SK-N-SH (cell line): ENCODE data around the gene PBX3. TPM values are rescaled to one million over a fixed set of nuclear protein-coding genes. Genes with fewer than 3 reads are reported as not detected.

Experiments used
- CTCF ChIA-PET: fragments of 300-600, 350-600 bp; formaldehyde crosslinking; extraction: SDS; loops from one replicate; lab custom pipeline; 2021; lab: Yijun Ruan, JAX
- POLR2A ChIA-PET: fragments of 350-600 bp; sonication (Branson Sonifier 250); formaldehyde crosslinking; extraction: SDS; loops from one replicate; lab custom pipeline; 2020; ENCODE audit warnings: antibody characterized with exemption, inconsistent platforms; lab: Yijun Ruan, JAX
- DNase-seq: peaks from one replicate; pipeline ENCODE4 v3.0.0; 2012
- H2AFZ ChIP-seq: fragments of 200-600 bp; sonication (generic); 2 replicates; pipeline ENCODE4 v1.8.1; 2016; ENCODE audit warnings: antibody characterized with exemption, mild to moderate bottlenecking, low read depth
- H3F3A ChIP-seq: fragments of 200-600 bp; sonication (generic); replicated peaks from 2 replicates; pipeline ENCODE3; 2016; ENCODE audit warnings: antibody characterized with exemption, mild to moderate bottlenecking; ENCODE audit not compliant: insufficient read depth
- H3K27ac ChIP-seq, 2 experiments: fragments of 200-500 bp in 1 of 2; fragments of 200-600 bp in 1 of 2; sonication (Bioruptor generic) in 1 of 2; sonication (generic), shearing (Covaris generic) in 1 of 2; 2 replicates each; pipeline versions ENCODE4 v1.5.1 to v1.6.1; 2014 to 2016; ENCODE audit warnings: low read depth in 2 of 2, inconsistent platforms in 1 of 2, low read length in 1 of 2, mild to moderate bottlenecking in 1 of 2, mixed read lengths in 1 of 2
- H3K27me3 ChIP-seq: fragments of 200-600 bp; sonication (generic), shearing (Covaris generic); 2 replicates; pipeline ENCODE4 v1.6.1; 2016; ENCODE audit warnings: mixed run types; ENCODE audit not compliant: insufficient read depth
- H3K36me3 ChIP-seq, 2 experiments: fragments of 200-500 bp in 1 of 2; fragments of 200-600 bp in 1 of 2; sonication (Bioruptor generic) in 1 of 2; sonication (generic) in 1 of 2; replicated peaks in 1 of 2; 2 replicates each; pipeline versions ENCODE3 to v1.5.1; 2014 to 2016; ENCODE audit warnings: low read length in 1 of 2, mild to moderate bottlenecking in 1 of 2; ENCODE audit not compliant: insufficient read depth in 2 of 2, control insufficient read depth in 1 of 2
- H3K4me1 ChIP-seq, 2 experiments: fragments of 200-500 bp in 1 of 2; fragments of 200-600 bp in 1 of 2; sonication (Bioruptor generic) in 1 of 2; sonication (generic), shearing (Covaris generic) in 1 of 2; 2 replicates each; pipeline versions ENCODE4 v1.5.1 to v1.6.1; 2014 to 2016; ENCODE audit warnings: low read depth in 1 of 2, low read length in 1 of 2, mixed run types in 1 of 2; ENCODE audit not compliant: insufficient read depth in 2 of 2, control insufficient read depth in 1 of 2
- H3K4me2 ChIP-seq: fragments of 200-600 bp; sonication (generic), shearing (Covaris generic); 2 replicates; pipeline ENCODE4 v1.6.1; 2017; ENCODE audit warnings: mixed run types
- H3K4me3 ChIP-seq, 2 experiments: fragments of 200-500 bp in 1 of 2; fragments of 200-600 bp in 1 of 2; sonication (Bioruptor generic) in 1 of 2; sonication (generic), shearing (Covaris generic) in 1 of 2; 2 replicates each; pipeline versions ENCODE4 v1.5.1 to v1.8.1; 2014 to 2016; ENCODE audit warnings: low read depth in 2 of 2, inconsistent platforms in 1 of 2, low read length in 1 of 2, mild to moderate bottlenecking in 1 of 2, mixed read lengths in 1 of 2, moderate library complexity in 1 of 2
- H3K79me2 ChIP-seq: fragments of 200-600 bp; sonication (generic); 2 replicates; pipeline ENCODE4 v1.8.1; 2017; ENCODE audit warnings: mild to moderate bottlenecking; ENCODE audit not compliant: insufficient read depth
- H3K9ac ChIP-seq: fragments of 200-600 bp; sonication (generic); 2 replicates; pipeline ENCODE4 v1.6.1; 2017; ENCODE audit warnings: mixed run types
- H3K9me2 ChIP-seq: fragments of 200-600 bp; sonication (generic); 2 replicates; pipeline ENCODE4 v1.6.1; 2017; ENCODE audit warnings: mixed run types
- H3K9me3 ChIP-seq: fragments of 200-600 bp; sonication (generic); 2 replicates; pipeline ENCODE4 v1.6.1; 2017; ENCODE audit warnings: mixed run types, mild to moderate bottlenecking, moderate library complexity
- H4K20me1 ChIP-seq: fragments of 200-600 bp; sonication (generic); 2 replicates; pipeline ENCODE4 v1.6.1; 2017; ENCODE audit warnings: mild to moderate bottlenecking, mixed run types; ENCODE audit not compliant: insufficient read depth
- CHD2 ChIP-seq: fragments of 150-350 bp; IDR thresholded peaks from 2 replicates; pipeline ENCODE4 v1.6.1; 2018; ENCODE audit warnings: low read length; ENCODE audit not compliant: partially characterized antibody
- ELF1 ChIP-seq: IDR thresholded peaks from 2 replicates; pipeline ENCODE4 v1.4.0; 2012
- EP300 ChIP-seq, 2 experiments: IDR thresholded peaks; 2 replicates each; pipeline versions ENCODE4 v1.4.0 to v1.6.1; 2012; ENCODE audit warnings: borderline replicate concordance in 1 of 2, low read depth in 1 of 2, low read length in 1 of 2
- FOSL2 ChIP-seq: IDR thresholded peaks from 2 replicates; pipeline ENCODE4 v1.4.0; 2012; ENCODE audit warnings: low read depth, mild to moderate bottlenecking, moderate library complexity, borderline replicate concordance
- FOXM1 ChIP-seq: IDR thresholded peaks from 2 replicates; pipeline ENCODE4 v1.4.0; 2012; ENCODE audit warnings: low read depth, mild to moderate bottlenecking
- GABPA ChIP-seq: IDR thresholded peaks from 2 replicates; pipeline ENCODE4 v1.4.0; 2012; ENCODE audit warnings: low read depth, mild to moderate bottlenecking
- GATA2 ChIP-seq: sonication (generic); formaldehyde crosslinking; IDR thresholded peaks from 2 replicates; pipeline ENCODE4 v1.5.0; 2020; ENCODE audit warnings: mild to moderate bottlenecking, missing genetic modification reagents
- MEF2A ChIP-seq: IDR thresholded peaks from 2 replicates; pipeline ENCODE4 v1.4.0; 2012; ENCODE audit warnings: low read depth, borderline replicate concordance
- MXI1 ChIP-seq: IDR thresholded peaks from 2 replicates; pipeline ENCODE4 v1.6.1; 2012; ENCODE audit warnings: mild to moderate bottlenecking, low read depth, low read length, improper control_type of control experiment
- PBX3 ChIP-seq: IDR thresholded peaks from 2 replicates; pipeline ENCODE4; 2012
- RAD21 ChIP-seq: IDR thresholded peaks from 2 replicates; pipeline ENCODE4 v1.6.1; 2012; ENCODE audit warnings: mild to moderate bottlenecking, low read length
- RCOR1 ChIP-seq: fragments of 150-350 bp; IDR thresholded peaks from 2 replicates; pipeline ENCODE4 v1.6.1; 2017; ENCODE audit warnings: antibody characterized with exemption, low read length
- RFX5 ChIP-seq: IDR thresholded peaks from 2 replicates; pipeline ENCODE4 v1.6.1; 2012; ENCODE audit warnings: mild to moderate bottlenecking, improper control_type of control experiment, low read length
- SIN3A ChIP-seq: IDR thresholded peaks from 2 replicates; pipeline ENCODE4 v1.6.1; 2012; ENCODE audit warnings: low read depth, mild to moderate bottlenecking, low read length, moderate library complexity, borderline replicate concordance
- TAF1 ChIP-seq: IDR thresholded peaks from 2 replicates; pipeline ENCODE4 v1.6.1; 2012; ENCODE audit warnings: low read depth, mild to moderate bottlenecking, low read length, moderate library complexity, borderline replicate concordance
- TEAD4 ChIP-seq: IDR thresholded peaks from 2 replicates; pipeline ENCODE4 v1.4.0; 2012; ENCODE audit warnings: mild to moderate bottlenecking, borderline replicate concordance; ENCODE audit not compliant: insufficient read depth
- USF1 ChIP-seq: IDR thresholded peaks from 2 replicates; pipeline ENCODE4 v1.4.0; 2012; ENCODE audit warnings: low read depth, borderline replicate concordance
- YY1 ChIP-seq: IDR thresholded peaks from 2 replicates; pipeline ENCODE4 v1.4.0; 2012; ENCODE audit warnings: low read depth, mild to moderate bottlenecking
- WGBS: methylation state at CpG from one replicate; pipeline ENCODE4 v1.1.6; 2017; ENCODE audit warnings: low lambda C conversion rate; 5-methylcytosine and 5-hydroxymethylcytosine counted together
- polyA plus RNA-seq, 3 experiments: library from polyadenylated mRNA; depleted of rRNA; stranded (reverse); fragments of >200 nt; gene quantifications; 2 replicates each; pipeline ENCODE4 v1.2.3, GENCODE V29; 2012

The PBX3 gene
- polyA plus RNA-seq, 1 of the 3 experiments (the other 2 are of a cell fraction): 73.0 TPM

GRCh38 chr9:125747765-125748445 lies 732 bp downstream of the PBX3 start (continued):
- TF ChIP-seq RAD21 (no peak), USF1 (no peak), YY1 (no peak)

- CTCF ChIA-PET: interaction anchor here (0.9 to 1.9 kb wide), 4 partner anchors 11 to 198 kb away, joined by 3 to 5 read pairs (median 3); no protein-coding TSS in a partner anchor
- no peaks in the 10 kb centered on the region for H3K9me2 ChIP-seq
Measured at GRCh38 chr9:125748446-125749099, 1.4 kb downstream of the PBX3 start.

More at GRCh38 chr9:125748446-125749099, 1.4 kb downstream of the PBX3 start:
- H3K27ac ChIP-seq: peak overlapping the region; percentile 91 to 97
- peaks cover 35% of the 10 kb centered on the region for H3F3A ChIP-seq
- H3K4me3 ChIP-seq: peak overlapping the region; percentile 84 to 96
- 0 out of 2 replicates have a peak overlapping the region, but pooled peaks have one; percentile 9 for H2AFZ ChIP-seq
- no peaks in the 10 kb centered on the region for H3K27me3 ChIP-seq
- DNase-seq: peak; percentile 29
- peaks cover 63% of the 10 kb centered on the region for H3K79me2 ChIP-seq
- peaks cover 39 to 45% of the 10 kb centered on the region in 2 experiments for H3K36me3 ChIP-seq
- 10% methylated on average over 28 of the region's 30 CpGs for WGBS
- POLR2A ChIA-PET: interaction anchor here (0.6 to 1.2 kb wide), 3 partner anchors 33 to 242 kb away, joined by 3 to 4 read pairs (median 4); no protein-coding TSS in a partner anchor
- peak overlapping the region; percentile 90 for H3K4me2 ChIP-seq
- TF ChIP-seq ELF1 (no peak), USF1 (no peak), CHD2 (no peak), TEAD4 (no peak), SIN3A (no peak), MEF2A (no peak), RFX5 (no peak), YY1 (peak; percentile 82; the same call in 1 of the 2 replicates), MXI1 (0 out of 2 replicates have a peak, but pooled peaks have one; percentile 31), GATA2 (CRISPR knock-in tag) (no peak), RCOR1 (no peak), FOSL2 (no peak), GABPA (0 out of 2 replicates have a peak, but pooled peaks have one; percentile 10), PBX3 (no peak), TAF1 (no peak), FOXM1 (no peak), EP300 (IDR thresholded peaks at IDR 0.05; ENCODE audit: borderline replicate concordance in 1 of 2, low read depth in 1 of 2, low read length in 1 of 2) (no peak)
- H3K4me1 ChIP-seq: peaks cover 20 to 23% of the 10 kb centered on the region in 2 experiments
- H3K9me3 ChIP-seq: no peaks in the 10 kb centered on the region
- H4K20me1 ChIP-seq: 0 out of 2 replicates have a peak, but pooled peaks cover 3% of the 10 kb centered on the region
- peak overlapping the region; percentile 96 for H3K9ac ChIP-seq
